NB4 (cell line): Measurements from ENCODE around the gene PDXDC1.
"Not testable (repeated sequence)": the region's sequence is repeated elsewhere in the genome, so short reads cannot be mapped to it uniquely, and the experiment has no call there.

ENCODE experiments used
- POLR2A ChIP-seq: IDR thresholded peaks from 2 replicates; pipeline ENCODE4 v1.6.1; 2011; ENCODE audit warnings: mild to moderate bottlenecking; ENCODE audit not compliant: insufficient read length; ENCODE audit errors: extremely low read depth
- TF ChIP-seq, protein P1 (sequence below): IDR thresholded peaks from one replicate; pipeline ENCODE4 v1.5.1; 2012; ENCODE audit warnings: low read depth, low read length

DNA sequence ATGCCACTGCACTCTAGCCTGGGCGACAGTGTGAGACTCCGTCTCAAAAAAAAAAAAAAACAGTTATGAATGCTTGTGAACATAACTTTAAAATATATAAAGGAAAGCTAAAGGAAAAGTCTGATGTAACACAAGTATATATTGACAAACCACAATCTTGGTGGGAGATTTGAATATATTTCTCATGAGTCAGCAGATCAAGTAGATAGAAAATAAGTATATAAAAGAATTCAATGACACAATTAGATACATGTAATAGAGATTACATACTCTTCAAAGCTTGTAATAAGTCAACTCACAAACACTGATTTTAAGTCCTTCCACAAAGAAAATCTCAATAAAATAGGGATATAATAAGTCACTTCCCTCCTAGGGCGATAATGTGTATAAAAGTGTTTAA is 40.8 kb downstream of the PDXDC1 start:
- not testable (repeated sequence) for TF ChIP-seq POLR2A
- TF ChIP-seq, protein P1, sequence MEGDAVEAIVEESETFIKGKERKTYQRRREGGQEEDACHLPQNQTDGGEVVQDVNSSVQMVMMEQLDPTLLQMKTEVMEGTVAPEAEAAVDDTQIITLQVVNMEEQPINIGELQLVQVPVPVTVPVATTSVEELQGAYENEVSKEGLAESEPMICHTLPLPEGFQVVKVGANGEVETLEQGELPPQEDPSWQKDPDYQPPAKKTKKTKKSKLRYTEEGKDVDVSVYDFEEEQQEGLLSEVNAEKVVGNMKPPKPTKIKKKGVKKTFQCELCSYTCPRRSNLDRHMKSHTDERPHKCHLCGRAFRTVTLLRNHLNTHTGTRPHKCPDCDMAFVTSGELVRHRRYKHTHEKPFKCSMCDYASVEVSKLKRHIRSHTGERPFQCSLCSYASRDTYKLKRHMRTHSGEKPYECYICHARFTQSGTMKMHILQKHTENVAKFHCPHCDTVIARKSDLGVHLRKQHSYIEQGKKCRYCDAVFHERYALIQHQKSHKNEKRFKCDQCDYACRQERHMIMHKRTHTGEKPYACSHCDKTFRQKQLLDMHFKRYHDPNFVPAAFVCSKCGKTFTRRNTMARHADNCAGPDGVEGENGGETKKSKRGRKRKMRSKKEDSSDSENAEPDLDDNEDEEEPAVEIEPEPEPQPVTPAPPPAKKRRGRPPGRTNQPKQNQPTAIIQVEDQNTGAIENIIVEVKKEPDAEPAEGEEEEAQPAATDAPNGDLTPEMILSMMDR: not testable (repeated sequence)
